H1 (cell line): ENCODE results near the gene MYMX. TPM values are rescaled to one million over a fixed set of nuclear protein-coding genes. Genes with fewer than 3 reads are reported as not detected.

Experiments used
- CTCF ChIA-PET: fragments of 300-600 bp; sonication (Branson Sonifier 250); formaldehyde crosslinking; loops from one replicate; lab custom pipeline; 2021; ENCODE audit not compliant: partially characterized antibody; lab: Charles Lee
- POLR2A ChIA-PET: fragments of 300-600 bp; sonication (Branson Sonifier 250); formaldehyde crosslinking; loops from one replicate; lab custom pipeline; 2021; ENCODE audit warnings: inconsistent platforms; ENCODE audit not compliant: partially characterized antibody; lab: Charles Lee
- DNase-seq, 2 experiments: peaks; one replicate each; pipeline versions ENCODE4 v3.0.0 to v3.0.0-alpha.2; 2010 to 2022; ENCODE audit warnings: low spot score in 2 of 2, low read depth in 1 of 2, mixed read lengths in 1 of 2
- FAIRE-seq: peaks from 2 replicates; lab custom pipeline; 2011; peaks lifted over from hg19 to GRCh38; lab: Jason Lieb, UNC
- H2AFZ ChIP-seq: 2 replicates; pipeline ENCODE4 v1.8.1; 2012; ENCODE audit warnings: low read length, inconsistent platforms
- H2AK5ac ChIP-seq: 2 replicates; pipeline ENCODE4 v1.6.1; 2013; ENCODE audit warnings: low read depth, low read length
- H2BK120ac ChIP-seq: replicated peaks from 2 replicates; pipeline ENCODE3; 2013; ENCODE audit warnings: low read depth, low read length, inconsistent platforms
- H2BK12ac ChIP-seq: 2 replicates; pipeline ENCODE4 v1.6.1; 2013; ENCODE audit warnings: low read depth, low read length
- H2BK15ac ChIP-seq: 2 replicates; pipeline ENCODE4 v1.6.1; 2013; ENCODE audit warnings: low read length
- H2BK20ac ChIP-seq: 2 replicates; pipeline ENCODE4 v1.6.1; 2013; ENCODE audit warnings: low read length
- H2BK5ac ChIP-seq: 2 replicates; pipeline ENCODE4 v1.6.1; 2013; ENCODE audit warnings: low read depth, low read length
- H3K14ac ChIP-seq: 2 replicates; pipeline ENCODE4 v1.6.1; 2013; ENCODE audit warnings: inconsistent platforms; ENCODE audit not compliant: insufficient read length
- H3K18ac ChIP-seq: 2 replicates; pipeline ENCODE4 v1.6.1; 2013; ENCODE audit warnings: low read length; ENCODE audit errors: extremely low read depth
- H3K23ac ChIP-seq: 2 replicates; pipeline ENCODE4 v1.6.1; 2013; ENCODE audit warnings: inconsistent platforms; ENCODE audit not compliant: insufficient read length
- H3K23me2 ChIP-seq: 2 replicates; pipeline ENCODE4 v1.6.1; 2013; ENCODE audit warnings: low read depth, low read length
- H3K27ac ChIP-seq: 2 replicates; pipeline ENCODE4 v1.6.1; 2011; ENCODE audit warnings: low read depth, low read length, inconsistent platforms
- H3K27me3 ChIP-seq, 4 experiments: replicated peaks in 1 of 4; 1 replicate in 1 of 4; 2 replicates in 3 of 4; pipeline versions ENCODE4 v1.6.1 to v1.8.1; 2011 to 2013; ENCODE audit warnings: low read length in 3 of 4, mild to moderate bottlenecking in 3 of 4, inconsistent platforms in 2 of 4, mixed read lengths in 2 of 4, moderate library complexity in 1 of 4; ENCODE audit not compliant: control insufficient read depth in 3 of 4, insufficient read depth in 3 of 4; ENCODE audit errors: extremely low read depth in 1 of 4
- H3K36me3 ChIP-seq, 4 experiments: 2 replicates each; pipeline versions ENCODE4 v1.6.1 to v1.8.1; 2011 to 2013; ENCODE audit warnings: mild to moderate bottlenecking in 4 of 4, low read length in 3 of 4, moderate library complexity in 2 of 4, control low read depth in 1 of 4, inconsistent platforms in 1 of 4; ENCODE audit not compliant: insufficient read depth in 4 of 4, control insufficient read depth in 2 of 4
- H3K4ac ChIP-seq: replicated peaks from 2 replicates; pipeline ENCODE3; 2013; ENCODE audit warnings: low read length, low read depth, mixed read lengths, inconsistent platforms; ENCODE audit not compliant: insufficient read length
- H3K4me1 ChIP-seq, 4 experiments: replicated peaks in 1 of 4; 1 replicate in 1 of 4; 2 replicates in 3 of 4; pipeline versions ENCODE4 v1.6.1 to v1.8.1; 2011 to 2013; ENCODE audit warnings: low read length in 3 of 4, inconsistent platforms in 2 of 4, mixed read lengths in 1 of 4; ENCODE audit not compliant: insufficient read depth in 4 of 4, control insufficient read depth in 3 of 4
- H3K4me2 ChIP-seq, 2 experiments: 2 replicates each; pipeline versions ENCODE4 v1.6.1 to v1.8.1; 2011 to 2013; ENCODE audit warnings: low read depth in 2 of 2, low read length in 2 of 2, control low read depth in 1 of 2, inconsistent platforms in 1 of 2, mild to moderate bottlenecking in 1 of 2; ENCODE audit not compliant: insufficient read depth in 1 of 2
- H3K4me3 ChIP-seq, 4 experiments: fragments of 200-600, 300-600 bp in 1 of 4; sonication (generic), shearing (Covaris generic), sonication (Bioruptor Twin) in 1 of 4; 2 replicates each; pipeline versions ENCODE4 v1.5.1 to v1.8.1; 2011 to 2016; ENCODE audit warnings: low read length in 4 of 4, low read depth in 3 of 4, control low read depth in 2 of 4, inconsistent platforms in 2 of 4, mild to moderate bottlenecking in 2 of 4, mixed read lengths in 1 of 4, moderate library complexity in 1 of 4; ENCODE audit not compliant: insufficient read depth in 2 of 4; ENCODE audit errors: extremely low read depth in 1 of 4
- H3K56ac ChIP-seq: replicated peaks from 2 replicates; pipeline ENCODE3; 2013; ENCODE audit warnings: low read depth, mild to moderate bottlenecking, mixed read lengths, low read length, inconsistent platforms; ENCODE audit not compliant: insufficient read length
- H3K79me1 ChIP-seq: 2 replicates; pipeline ENCODE4 v1.6.1; 2013; ENCODE audit warnings: low read depth, low read length, control low read depth
- H3K79me2 ChIP-seq, 2 experiments: 2 replicates each; pipeline versions ENCODE4 v1.6.1 to v1.8.1; 2012 to 2013; ENCODE audit warnings: low read length in 2 of 2, mild to moderate bottlenecking in 2 of 2, inconsistent platforms in 1 of 2; ENCODE audit not compliant: insufficient read depth in 2 of 2, control insufficient read depth in 1 of 2
- H3K9ac ChIP-seq, 4 experiments: replicated peaks in 1 of 4; 1 replicate in 1 of 4; 2 replicates in 3 of 4; pipeline versions ENCODE4 v1.6.1 to v1.8.1; 2011 to 2013; ENCODE audit warnings: low read depth in 3 of 4, low read length in 3 of 4, control low read depth in 2 of 4, mild to moderate bottlenecking in 2 of 4, moderate library complexity in 2 of 4, inconsistent platforms in 1 of 4; ENCODE audit errors: extremely low read depth in 1 of 4
- H3K9me3 ChIP-seq, 2 experiments: 2 replicates each; pipeline versions ENCODE4 v1.6.1 to v1.8.1; 2012 to 2013; ENCODE audit warnings: mild to moderate bottlenecking in 2 of 2, moderate library complexity in 2 of 2, control low read depth in 1 of 2, inconsistent platforms in 1 of 2, low read depth in 1 of 2, low read length in 1 of 2, mixed read lengths in 1 of 2; ENCODE audit not compliant: insufficient read depth in 2 of 2
- H4K20me1 ChIP-seq, 2 experiments: replicated peaks in 1 of 2; 2 replicates each; pipeline versions ENCODE3 to v1.8.1; 2011 to 2013; ENCODE audit warnings: inconsistent platforms in 2 of 2, low read length in 2 of 2, mild to moderate bottlenecking in 1 of 2; ENCODE audit not compliant: insufficient read depth in 2 of 2, control insufficient read depth in 1 of 2
- H4K5ac ChIP-seq: 2 replicates; pipeline ENCODE4 v1.6.1; 2013; ENCODE audit warnings: low read length, low read depth, mixed read lengths, inconsistent platforms; ENCODE audit not compliant: insufficient read length
- H4K8ac ChIP-seq: 2 replicates; pipeline ENCODE4 v1.8.0; 2013; ENCODE audit warnings: mild to moderate bottlenecking, moderate library complexity, low read length, inconsistent platforms; ENCODE audit not compliant: insufficient read depth; ENCODE audit errors: extremely low read depth
- H4K91ac ChIP-seq: replicated peaks from 2 replicates; pipeline ENCODE3; 2013; ENCODE audit warnings: low read length, mixed read lengths, inconsistent platforms; ENCODE audit not compliant: insufficient read length
- BRCA1 ChIP-seq: IDR thresholded peaks from 2 replicates; pipeline ENCODE4 v1.6.1; 2012; ENCODE audit warnings: low read depth, low read length, improper control_type of control experiment
- CBX8 ChIP-seq: fragments of 300-800, 300-1000 bp; sonication (generic); IDR thresholded peaks from 2 replicates; pipeline ENCODE4 v1.7.1; 2016; ENCODE audit warnings: low read depth, low read length, borderline replicate concordance
- CEBPB ChIP-seq: IDR thresholded peaks from 2 replicates; pipeline ENCODE4 v1.6.1; 2012; ENCODE audit warnings: low read depth, low read length
- CTBP2 ChIP-seq: IDR thresholded peaks from 2 replicates; pipeline ENCODE4 v1.7.0; 2011; ENCODE audit warnings: borderline replicate concordance, mild to moderate bottlenecking, moderate library complexity, mixed read lengths, low read length; ENCODE audit not compliant: insufficient read depth, insufficient read length
- FOSL1 ChIP-seq: IDR thresholded peaks from 2 replicates; pipeline ENCODE4 v1.6.1; 2011; ENCODE audit warnings: mild to moderate bottlenecking, low read depth, low read length, moderate library complexity; ENCODE audit not compliant: insufficient read depth
- GABPA ChIP-seq: IDR thresholded peaks from 2 replicates; pipeline ENCODE4 v1.6.1; 2011; ENCODE audit warnings: mild to moderate bottlenecking, low read length, moderate library complexity, borderline replicate concordance; ENCODE audit not compliant: insufficient read depth
- HDAC6 ChIP-seq: IDR thresholded peaks from one replicate; pipeline ENCODE4 v1.7.1; 2012; ENCODE audit warnings: low read depth, mild to moderate bottlenecking, inconsistent platforms, low read length, moderate library complexity
- POLR2AphosphoS5 ChIP-seq: IDR thresholded peaks from 2 replicates; pipeline ENCODE4 v1.6.1; 2011; ENCODE audit warnings: low read depth, low read length
- POU5F1 ChIP-seq: IDR thresholded peaks from 2 replicates; pipeline ENCODE4 v1.6.1; 2011; ENCODE audit warnings: low read depth, mild to moderate bottlenecking, low read length, moderate library complexity
- RNF2 ChIP-seq: fragments of 200-900, 300-1000 bp; sonication (generic); IDR thresholded peaks from 2 replicates; pipeline ENCODE4 v1.7.1; 2016; ENCODE audit warnings: borderline replicate concordance, low read depth, mild to moderate bottlenecking, antibody characterized with exemption, low read length; ENCODE audit not compliant: poor library complexity, severe bottlenecking; ENCODE audit errors: missing control alignments
- SIN3A ChIP-seq, 2 experiments: IDR thresholded peaks in 1 of 2; conservative IDR thresholded peaks in 1 of 2; 2 replicates each; pipeline ENCODE4 v1.6.1; 2011 to 2012; ENCODE audit warnings: low read length in 2 of 2, improper control_type of control experiment in 1 of 2, low read depth in 1 of 2, mild to moderate bottlenecking in 1 of 2
- WGBS, 2 experiments: shearing (Covaris generic) in 1 of 2; methylation state at CpG; one replicate each; pipeline versions ENCODE4 v1.1.6 to v1.1.7; 2013 to 2015; ENCODE audit warnings: low lambda C conversion rate in 2 of 2, mixed read lengths in 2 of 2, inconsistent platforms in 1 of 2, low coverage in 1 of 2, missing lambda C conversion rate in 1 of 2; ENCODE audit not compliant: insufficient replicate concordance in 2 of 2, insufficient coverage in 1 of 2, insufficient read length in 1 of 2; ENCODE audit errors: extremely low coverage in 1 of 2, missing lambda C conversion rate in 1 of 2; 5-methylcytosine and 5-hydroxymethylcytosine counted together
- polyA plus RNA-seq, 7 experiments: library from polyadenylated mRNA; depleted of rRNA in 3 of 7; stranded (reverse) in 5 of 7; unstranded in 2 of 7; fragments of >200 nt in 5 of 7; fragments of 200-250 nt in 2 of 7; gene quantifications; 1 replicate in 5 of 7; 2 replicates in 1 of 7; 4 replicates in 1 of 7; pipeline versions ENCODE4 v1.2.1 to v1.2.3, GENCODE V29; 2011 to 2013; ENCODE audit warnings: missing spikeins in 2 of 7, mixed read lengths in 2 of 7
- total RNA-seq: library from RNA; stranded (reverse); fragmentation: NEBNext Ultra II Directional; extraction: Animal tissue kit (Norgen Biotek cat#: 25700); gene quantifications from 2 replicates; pipeline ENCODE4 v1.2.1, GENCODE V29; 2021

The MYMX gene
- total and polyA plus RNA-seq, 2 of the 8 experiments (the other 6 are each of a cell fraction or from before 2014, with no cell fraction given) = 4.7 to 6.9 TPM

DNA sequence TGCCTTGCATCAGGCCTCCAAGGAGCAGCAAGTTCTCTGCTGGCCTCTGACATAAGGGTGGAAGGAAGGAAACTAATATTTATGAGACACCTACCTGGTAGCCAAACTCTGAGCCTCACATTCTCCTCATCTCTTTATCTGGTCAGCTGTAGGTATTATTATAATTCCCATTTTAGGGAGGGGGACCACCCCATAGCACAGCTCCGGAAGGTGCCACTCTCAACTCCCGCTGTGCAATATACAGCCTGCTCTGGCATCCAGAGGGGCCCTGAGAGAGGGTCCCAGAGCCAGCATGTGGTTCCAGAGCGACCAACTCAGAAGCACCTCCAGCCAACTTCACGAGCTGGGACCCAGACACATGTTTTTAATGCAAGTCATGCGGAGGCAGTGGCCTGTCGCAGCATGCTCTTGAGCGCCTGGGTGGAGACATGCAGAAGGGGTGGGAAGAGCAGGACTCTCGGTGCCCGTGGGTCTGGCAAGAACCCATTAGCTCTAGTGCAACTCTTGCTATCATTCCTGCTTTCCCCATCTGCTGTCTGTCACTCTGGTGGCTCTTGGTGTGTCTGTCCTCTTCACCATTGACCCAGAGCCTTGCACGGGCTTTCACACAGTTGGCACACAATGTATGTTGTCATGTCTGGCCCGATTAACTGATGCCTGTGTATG is 15.0 kb upstream of the MYMX start:
- H3K4me2 ChIP-seq = peak overlapping the region in 1 of 2 experiments; percentile 55; a peak in 2 of 4 replicates
- peaks cover 20 to 30% (median 28%) of the 10 kb centered on the region in 4 experiments for H3K4me1 ChIP-seq
- peak overlapping the region; percentile 26; the same call in 1 of the 2 replicates for H2AK5ac ChIP-seq
- FAIRE-seq = no peak
- H3K4ac ChIP-seq = peak overlapping the region; percentile 80
- H3K9me3 ChIP-seq = no peaks in the 10 kb centered on the region
- no peaks in the 10 kb centered on the region for H4K20me1 ChIP-seq
- 0 out of 2 replicates have a peak overlapping the region, but pooled peaks have one; percentile 36 for H2BK15ac ChIP-seq
- H3K79me1 ChIP-seq = no peaks in the 10 kb centered on the region
- peak overlapping the region; percentile 99 for H2BK5ac ChIP-seq
- H2BK20ac ChIP-seq = peak overlapping the region; percentile 98
- no peaks in the 10 kb centered on the region for H3K36me3 ChIP-seq
- H2BK12ac ChIP-seq = peak overlapping the region; percentile 100
- H3K27me3 ChIP-seq = no peaks in the 10 kb centered on the region
- no peak overlapping the region for H3K23ac ChIP-seq
- peak overlapping the region; percentile 76 for H3K18ac ChIP-seq
- H4K5ac ChIP-seq = peak overlapping the region; percentile 64
- peak overlapping the region; percentile 42; the same call in 1 of the 2 replicates for H4K8ac ChIP-seq
- H3K56ac ChIP-seq = peak overlapping the region; percentile 17
- DNase-seq = no peak
- peak overlapping the region; percentile 98 for H4K91ac ChIP-seq
- H3K79me2 ChIP-seq = no peaks in the 10 kb centered on the region
- H3K4me3 ChIP-seq = no peak overlapping the region; a peak in 1 of 8 replicates
- H3K9ac ChIP-seq = no peak overlapping the region
- H3K23me2 ChIP-seq = no peaks in the 10 kb centered on the region; the same call in 1 of the 2 replicates
- WGBS, 2 experiments = 87% methylated on average over 11 of the region's 11 CpGs; no CpG with 5 or more reads in 1 of the 2 experiments
- ChIA-PET CTCF (interaction anchor here (0.8 to 3.5 kb wide), 11 partner anchors 9 to 46 kb away, joined by 3 to 21 read pairs (median 9); partner anchors contain the start of gene SLC29A1), POLR2A (interaction anchor here (0.8 to 6.2 kb wide), 14 partner anchors 10 to 55 kb away, joined by 3 to 60 read pairs (median 6); partner anchors contain the start of genes HSP90AB1, MYMX, SLC29A1 and SLC35B2)
- peak overlapping the region; percentile 84 for H2BK120ac ChIP-seq
- no peak overlapping the region for H2AFZ ChIP-seq
- H3K14ac ChIP-seq = no peak overlapping the region
- H3K27ac ChIP-seq = peak overlapping the region; percentile 93
- TF ChIP-seq POLR2AphosphoS5 = no peak
- TF ChIP-seq SIN3A (conservative IDR thresholded peaks at IDR 0.05 in 1 of 2, IDR thresholded peaks at IDR 0.05 in 1 of 2; ENCODE audit: low read depth in 1 of 2, low read length in 2 of 2) = no peak
- no peak for TF ChIP-seq POU5F1
- no peak for TF ChIP-seq CBX8
- no peak for TF ChIP-seq CEBPB
- no peak for TF ChIP-seq GABPA
- no peak for TF ChIP-seq RNF2
- TF ChIP-seq HDAC6 = no peak
- no peak for TF ChIP-seq FOSL1
- TF ChIP-seq BRCA1 = no peak
- no peak for TF ChIP-seq CTBP2
